WTC11 (cell line): Measurements from ENCODE around the gene SCUBE3.

ENCODE experiments used
- ATF3 ChIP-seq: sonication (generic); formaldehyde crosslinking; conservative IDR thresholded peaks from 2 replicates; pipeline ENCODE4 v1.8.1; 2022; ENCODE audit warnings: mild to moderate bottlenecking, missing genetic modification reagents
- CTCF ChIP-seq: fragments of 200-600 bp; IDR thresholded peaks from 2 replicates; pipeline ENCODE4 v1.8.0; 2022; ENCODE audit warnings: antibody characterized with exemption
- ESRRA ChIP-seq: sonication (generic); formaldehyde crosslinking; IDR thresholded peaks from 2 replicates; pipeline ENCODE4 v1.8.1; 2022; ENCODE audit warnings: mild to moderate bottlenecking, missing genetic modification reagents, borderline replicate concordance
- HMGA2 ChIP-seq: fragments of 250-450 bp; sonication (Bioruptor Pico); IDR thresholded peaks from 2 replicates; pipeline ENCODE4 v1.4.0; 2021; ENCODE audit warnings: mild to moderate bottlenecking, moderate library complexity
- RORB ChIP-seq: fragments of 250-450 bp; sonication (Bioruptor Pico); IDR thresholded peaks from 2 replicates; pipeline ENCODE4 v1.9.0; 2021; ENCODE audit warnings: mild to moderate bottlenecking
- SP1 ChIP-seq: sonication (generic); formaldehyde crosslinking; conservative IDR thresholded peaks from 2 replicates; pipeline ENCODE4 v1.8.1; 2022; ENCODE audit warnings: missing genetic modification reagents
- USF2 ChIP-seq: sonication (generic); formaldehyde crosslinking; IDR thresholded peaks from 2 replicates; pipeline ENCODE4 v1.8.1; 2023; ENCODE audit warnings: mild to moderate bottlenecking, missing genetic modification reagents, moderate library complexity
- ZBTB43 ChIP-seq: sonication (generic); formaldehyde crosslinking; IDR thresholded peaks from 2 replicates; pipeline ENCODE4 v1.8.1; 2023; ENCODE audit warnings: mild to moderate bottlenecking, missing genetic modification reagents

GRCh38 chr6:35194390-35194789, 19.4 kb upstream of the SCUBE3 start:
- TF ChIP-seq ZBTB43, result no peak
- TF ChIP-seq USF2 (CRISPR knock-in tag), result no peak
- no peak for TF ChIP-seq ATF3 (CRISPR knock-in tag)
- TF ChIP-seq CTCF, result no peak
- TF ChIP-seq ESRRA (CRISPR knock-in tag), result no peak
- TF ChIP-seq RORB, result no peak
- TF ChIP-seq HMGA2 (CRISPR knock-in tag), result no peak
- no peak for TF ChIP-seq SP1 (CRISPR knock-in tag)
